Neural progenitor cell (in vitro differentiated cells): ENCODE results near the gene SDR9C7.
"Not testable (repeated sequence)": the region's sequence is repeated elsewhere in the genome, so short reads cannot be mapped to it uniquely, and the experiment has no call there.

ENCODE experiments used
- EZH2 ChIP-seq: fragments of 200-600 bp; sonication (generic); IDR thresholded peaks from 2 replicates; pipeline ENCODE4 v1.6.1; 2017; ENCODE audit warnings: antibody characterized with exemption, mild to moderate bottlenecking, moderate library complexity
- EZH2phosphoT487 ChIP-seq: fragments of 200-600 bp; sonication (generic); IDR thresholded peaks from 2 replicates; pipeline ENCODE4 v1.6.1; 2017; ENCODE audit warnings: antibody characterized with exemption
- TF ChIP-seq, protein P1 (sequence below): fragments of 200-600 bp; sonication (generic); IDR thresholded peaks from 2 replicates; pipeline ENCODE4 v1.5.1; 2017; ENCODE audit warnings: antibody characterized with exemption, mild to moderate bottlenecking

DNA sequence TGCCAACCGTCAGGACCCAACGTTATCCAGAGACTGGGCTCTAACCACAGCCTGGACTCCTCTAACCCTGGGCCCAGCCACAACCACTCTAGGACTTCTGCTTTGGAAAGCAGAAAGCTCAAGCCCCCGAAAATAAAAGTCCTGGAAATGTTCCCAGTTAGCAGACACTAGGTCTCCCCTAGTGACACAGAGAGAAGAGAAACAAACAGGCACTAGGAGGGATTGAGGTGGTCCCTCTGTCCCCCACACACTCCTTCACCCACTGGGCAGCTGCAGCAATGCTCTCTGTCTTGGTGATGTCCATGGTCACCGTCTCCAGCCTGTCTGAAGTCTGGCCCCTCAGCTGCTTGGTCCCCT lies 6.7 kb upstream of the SDR9C7 start:
- TF ChIP-seq, protein P1, sequence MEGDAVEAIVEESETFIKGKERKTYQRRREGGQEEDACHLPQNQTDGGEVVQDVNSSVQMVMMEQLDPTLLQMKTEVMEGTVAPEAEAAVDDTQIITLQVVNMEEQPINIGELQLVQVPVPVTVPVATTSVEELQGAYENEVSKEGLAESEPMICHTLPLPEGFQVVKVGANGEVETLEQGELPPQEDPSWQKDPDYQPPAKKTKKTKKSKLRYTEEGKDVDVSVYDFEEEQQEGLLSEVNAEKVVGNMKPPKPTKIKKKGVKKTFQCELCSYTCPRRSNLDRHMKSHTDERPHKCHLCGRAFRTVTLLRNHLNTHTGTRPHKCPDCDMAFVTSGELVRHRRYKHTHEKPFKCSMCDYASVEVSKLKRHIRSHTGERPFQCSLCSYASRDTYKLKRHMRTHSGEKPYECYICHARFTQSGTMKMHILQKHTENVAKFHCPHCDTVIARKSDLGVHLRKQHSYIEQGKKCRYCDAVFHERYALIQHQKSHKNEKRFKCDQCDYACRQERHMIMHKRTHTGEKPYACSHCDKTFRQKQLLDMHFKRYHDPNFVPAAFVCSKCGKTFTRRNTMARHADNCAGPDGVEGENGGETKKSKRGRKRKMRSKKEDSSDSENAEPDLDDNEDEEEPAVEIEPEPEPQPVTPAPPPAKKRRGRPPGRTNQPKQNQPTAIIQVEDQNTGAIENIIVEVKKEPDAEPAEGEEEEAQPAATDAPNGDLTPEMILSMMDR, result not testable (repeated sequence)
- TF ChIP-seq EZH2phosphoT487, EZH2: not testable (repeated sequence)
